Erythroblast (primary cell): Measurements from ENCODE around the gene GATAD2B.

ENCODE experiments used
- GATA1 ChIP-seq: IDR thresholded peaks from 2 replicates; pipeline ENCODE4 v1.6.1; 2011; ENCODE audit warnings: low read depth, mild to moderate bottlenecking, control low read depth, low read length, moderate library complexity
- POLR2A ChIP-seq: IDR thresholded peaks from 2 replicates; pipeline ENCODE4 v1.6.1; 2011; ENCODE audit warnings: mild to moderate bottlenecking, low read length

GRCh38 chr1:153962088-153963029 lies 39.6 kb upstream of the GATAD2B start:
- TF ChIP-seq POLR2A (no peak), GATA1 (no peak)
